GM18507 (cell line): Measurements from ENCODE around the gene DCDC2C.

Experiments
- DNase-seq: peaks from one replicate; pipeline ENCODE4 v3.0.0; 2011; ENCODE audit warnings: low read depth; ENCODE audit not compliant: insufficient read length; ENCODE audit errors: extremely low spot score
- FAIRE-seq: peaks from 2 replicates; lab custom pipeline; 2011; peaks lifted over from hg19 to GRCh38; lab: Jason Lieb, UNC

The DCDC2C gene

DNA sequence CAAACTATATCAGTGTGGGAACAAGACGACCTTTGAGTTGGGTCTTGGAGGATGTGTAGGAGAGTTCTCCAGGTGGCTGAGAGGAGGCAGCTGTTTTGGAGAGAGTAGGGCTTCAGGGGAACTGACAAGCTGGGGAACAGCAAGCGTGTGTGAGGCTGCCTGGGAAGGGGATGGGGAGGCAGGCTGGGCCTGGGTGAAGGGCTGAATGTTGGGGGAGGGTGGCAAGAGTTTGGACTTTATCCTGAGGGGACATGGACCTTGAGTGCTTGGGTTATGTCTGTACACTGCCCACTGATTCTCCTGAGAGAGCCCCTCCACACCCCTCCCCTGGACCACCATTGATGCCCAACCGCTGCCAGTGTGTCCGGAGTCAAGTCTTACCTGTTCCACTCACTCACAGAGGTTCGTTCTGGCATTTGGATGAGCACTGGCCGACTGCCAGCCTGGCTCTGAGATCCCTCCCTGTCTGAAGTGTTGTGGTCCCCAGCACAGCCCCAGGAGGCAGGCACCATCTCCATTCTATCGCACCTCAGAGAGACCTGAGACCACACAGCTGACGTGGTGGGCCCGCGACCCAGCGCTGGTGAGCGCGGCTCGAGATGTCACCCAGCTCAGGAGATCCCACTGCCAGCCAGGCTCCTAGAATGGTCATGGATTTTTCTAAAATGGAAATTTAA lies 59.5 kb downstream of the DCDC2C start:
- no peak for FAIRE-seq

DNA sequence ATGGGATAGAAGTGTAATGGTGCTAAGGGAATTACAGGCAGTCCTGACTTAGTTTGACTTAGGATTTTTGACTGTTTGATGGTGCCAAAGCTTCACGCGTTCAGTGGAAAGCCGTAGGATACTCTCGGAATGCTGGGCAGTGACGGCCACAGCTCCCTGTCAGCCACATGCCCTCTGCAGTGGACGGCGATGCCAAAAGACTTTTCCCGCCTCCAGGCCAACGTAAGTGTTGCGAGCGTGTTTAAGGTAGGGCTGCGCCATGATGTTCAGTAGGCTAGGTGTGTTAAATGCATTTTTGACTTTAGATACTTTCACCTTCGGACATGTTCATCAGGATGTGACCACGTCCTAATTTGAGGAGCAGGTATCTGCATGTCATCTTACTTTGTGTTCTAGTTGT lies 63.4 kb downstream of the DCDC2C start:
- FAIRE-seq (no peak), DNase-seq (no peak)

More for the DNA sequence above, 59.5 kb downstream of the DCDC2C start:
- DNase-seq = no peak

GRCh38 chr2:3768960-3769765 lies 65.8 kb downstream of the DCDC2C start:
- FAIRE-seq = no peak

DNA sequence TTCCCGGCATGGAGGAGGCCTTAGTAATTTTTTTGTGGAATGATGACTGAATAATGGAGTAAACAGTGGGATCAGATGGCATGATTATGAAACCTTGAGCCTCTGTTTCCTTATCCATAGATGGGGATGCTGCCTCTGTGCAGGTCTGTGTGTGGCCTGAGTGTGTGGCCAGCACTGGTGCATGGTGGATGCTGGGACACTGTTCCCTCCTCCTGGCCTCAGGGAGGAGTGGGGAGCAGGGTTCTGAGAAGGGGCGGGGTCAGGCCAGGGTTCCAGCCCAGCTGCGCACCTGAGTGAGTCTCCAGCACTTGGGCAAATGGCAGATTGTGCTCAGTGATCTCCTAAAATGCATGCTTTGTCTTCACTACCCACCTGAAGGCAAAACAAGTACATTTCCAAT lies 66.4 kb downstream of the DCDC2C start:
- DNase-seq (no peak), FAIRE-seq (no peak)

More at GRCh38 chr2:3768960-3769765, 65.8 kb downstream of the DCDC2C start:
- DNase-seq = no peak

- DNase-seq (no peak), FAIRE-seq (no peak)
Measured at GRCh38 chr2:3770724-3771415, 67.5 kb downstream of the DCDC2C start.

DNA sequence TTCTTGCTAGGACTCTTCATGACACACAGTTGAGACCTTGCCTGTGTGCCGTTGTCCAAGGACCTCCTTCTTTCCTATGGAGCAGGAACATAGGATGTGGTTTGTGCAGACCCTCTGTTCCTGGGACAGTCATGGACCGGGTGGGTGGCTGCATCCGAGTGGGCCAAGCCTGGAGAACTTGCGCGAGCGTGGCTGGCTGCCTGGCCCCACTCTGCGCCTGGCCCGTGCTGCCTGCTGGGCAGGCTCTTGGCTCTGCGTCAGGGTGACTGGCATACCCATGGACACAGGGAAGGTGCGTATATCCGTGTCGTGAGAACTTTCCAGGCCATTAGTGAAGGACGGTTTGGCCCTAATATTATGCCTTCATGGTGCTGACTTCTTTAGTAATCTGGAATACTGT lies 68.2 kb downstream of the DCDC2C start:
- FAIRE-seq (no peak), DNase-seq (no peak)

DNA sequence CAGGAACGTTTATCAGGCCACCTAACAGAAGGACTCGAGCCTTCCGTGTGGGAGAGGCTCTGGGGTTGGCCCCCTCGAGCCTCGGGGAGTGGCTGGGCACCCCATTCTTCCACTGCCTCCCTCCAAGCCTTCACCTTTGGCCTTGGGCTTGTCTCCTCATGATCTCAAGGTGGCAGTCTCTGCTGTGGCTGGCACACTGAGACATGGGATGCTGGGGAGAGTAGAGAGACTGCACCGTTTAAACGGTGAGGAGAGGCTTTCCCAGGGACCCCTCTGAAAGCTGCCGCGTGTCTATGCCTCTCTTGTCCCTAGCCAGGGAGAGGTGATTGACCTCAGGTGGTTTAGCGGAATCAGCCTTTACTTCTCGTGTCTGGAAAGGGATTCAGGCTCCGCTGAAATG lies 71.0 kb downstream of the DCDC2C start:
- FAIRE-seq = no peak
- DNase-seq = no peak

- no peak for FAIRE-seq
- no peak for DNase-seq
Measured at GRCh38 chr2:3776311-3776710, 72.9 kb downstream of the DCDC2C start.

DNA sequence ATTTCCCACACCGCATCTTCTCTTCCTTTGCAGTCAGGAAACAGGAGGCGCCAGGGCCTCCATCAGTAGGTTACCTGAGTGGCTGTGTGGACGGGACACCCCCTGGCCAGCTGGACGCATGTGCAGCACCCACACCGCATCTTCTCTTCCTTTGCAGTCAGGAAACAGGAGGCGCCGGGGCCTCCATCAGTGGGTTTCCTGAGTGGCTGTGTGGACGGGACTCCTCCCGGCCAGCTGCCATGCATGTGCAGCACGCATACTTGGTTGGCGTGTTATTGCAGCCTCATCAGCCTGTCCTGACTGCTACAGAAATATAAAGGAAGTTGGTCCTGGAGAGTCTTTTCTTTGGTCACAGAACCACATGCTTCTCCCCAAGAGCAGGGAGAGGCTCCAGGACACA lies 74.6 kb downstream of the DCDC2C start:
- DNase-seq (no peak), FAIRE-seq (no peak)

DNA sequence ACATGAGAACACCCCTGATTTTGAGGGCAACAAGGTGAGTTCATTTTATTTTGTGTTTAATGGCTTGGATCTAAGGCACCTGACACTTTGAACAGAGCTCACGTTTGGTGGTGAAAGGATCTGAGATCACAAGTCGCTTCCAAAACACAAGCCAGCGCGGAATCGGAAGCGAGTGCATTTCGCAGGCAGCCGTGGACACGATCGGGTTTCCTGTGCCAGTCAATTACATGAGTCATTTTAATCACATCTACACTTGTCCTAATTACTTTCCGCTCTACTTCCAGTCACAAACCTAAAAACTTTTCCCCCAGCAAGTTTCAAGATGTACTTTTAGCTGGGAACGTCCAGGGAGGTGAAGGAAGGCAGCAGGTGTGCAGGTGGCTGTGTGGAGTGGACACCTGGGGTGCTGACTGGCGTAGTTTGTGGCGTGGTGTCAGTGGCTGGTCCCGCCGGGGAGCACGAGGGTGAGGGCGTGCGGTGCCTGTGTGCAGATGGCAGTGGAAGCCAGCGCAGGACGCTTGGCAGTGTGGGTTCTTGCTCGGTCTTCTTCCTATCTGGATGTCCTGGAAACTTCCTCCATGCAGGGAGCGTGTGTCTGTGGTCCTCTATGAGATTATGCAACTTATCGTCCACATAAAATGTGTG lies 75.6 kb downstream of the DCDC2C start:
- FAIRE-seq (no peak), DNase-seq (no peak)

- DNase-seq (no peak), FAIRE-seq (no peak)
Measured at GRCh38 chr2:3779496-3780049, 76.2 kb downstream of the DCDC2C start.

GRCh38 chr2:3780477-3781402 lies 77.4 kb downstream of the DCDC2C start:
- FAIRE-seq (peak; percentile 74), DNase-seq (peak; percentile 50)

DNA sequence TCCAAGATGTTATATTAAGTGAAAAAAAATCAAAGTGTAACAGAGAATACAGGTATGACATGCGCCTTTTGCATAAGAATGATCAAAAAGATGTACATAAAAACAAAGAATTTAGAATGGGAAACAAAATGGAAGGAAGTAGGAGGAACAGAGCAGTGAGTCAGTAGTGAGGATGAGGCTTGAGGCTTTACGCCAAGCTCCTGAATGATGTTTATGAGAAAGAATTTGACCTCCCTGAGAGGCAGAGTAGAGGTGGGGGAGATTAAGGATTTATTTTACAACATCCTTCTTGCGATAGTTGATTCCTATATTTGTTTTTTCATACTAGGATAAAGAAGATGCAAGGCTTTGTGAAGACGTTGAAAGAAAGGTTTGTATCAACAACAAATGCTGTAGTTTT lies 81.4 kb downstream of the DCDC2C start:
- FAIRE-seq = no peak

DNA sequence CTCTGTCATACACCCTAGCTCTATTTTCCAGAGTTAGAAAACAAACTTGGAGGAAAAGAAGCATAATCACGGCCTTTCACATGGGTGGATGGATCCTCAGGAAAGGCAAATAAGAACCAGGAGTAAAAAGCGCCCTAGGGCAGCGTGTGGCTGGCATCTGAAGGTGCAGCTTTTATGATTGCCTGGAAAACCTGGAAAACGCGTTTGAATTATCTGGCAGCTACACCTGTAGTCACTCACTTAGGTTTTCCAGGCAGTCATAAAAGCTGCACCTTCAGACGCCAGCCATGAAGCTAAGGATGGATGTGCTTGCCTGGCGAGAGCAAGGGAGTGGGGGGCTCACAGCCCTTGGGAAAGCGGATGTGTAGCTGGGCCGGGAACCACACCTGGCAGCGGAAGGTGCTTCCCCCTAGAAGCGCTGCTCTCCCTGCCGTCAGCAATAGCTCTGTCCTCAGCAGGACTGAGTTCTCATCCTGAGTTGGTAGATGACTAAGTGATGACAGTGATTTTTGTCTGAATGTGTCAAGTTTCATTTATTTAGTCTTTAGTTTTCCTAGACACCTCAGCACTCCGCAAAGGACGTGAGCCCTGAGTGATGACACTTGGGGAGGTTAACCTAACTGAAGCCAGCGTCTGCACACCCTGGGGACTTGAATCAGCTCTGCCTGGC lies 82.0 kb downstream of the DCDC2C start:
- DNase-seq = no peak
- FAIRE-seq = no peak

More for the DNA sequence above, 81.4 kb downstream of the DCDC2C start:
- no peak for DNase-seq

GRCh38 chr2:3785890-3786273 lies 82.5 kb downstream of the DCDC2C start:
- FAIRE-seq (no peak), DNase-seq (no peak)

DNA sequence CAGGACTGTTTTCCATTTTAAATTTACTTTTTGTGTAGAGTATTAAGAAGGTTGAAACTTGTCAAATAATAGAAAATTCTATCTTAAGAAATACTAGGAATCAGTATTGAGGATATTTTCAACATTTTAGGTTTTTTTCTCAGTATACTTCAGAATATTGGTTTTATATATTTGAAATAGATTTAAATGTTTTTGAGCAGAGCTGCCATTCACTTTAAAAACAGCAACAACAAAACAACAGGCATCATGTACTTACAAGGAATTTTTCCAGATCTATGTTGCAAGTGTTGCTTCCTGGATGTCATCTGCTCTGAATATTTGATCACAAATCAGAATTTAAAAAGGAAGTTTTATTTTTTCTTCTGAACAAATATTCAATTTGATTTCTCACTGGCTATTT lies 84.4 kb downstream of the DCDC2C start:
- no peak for FAIRE-seq
- no peak for DNase-seq

DNA sequence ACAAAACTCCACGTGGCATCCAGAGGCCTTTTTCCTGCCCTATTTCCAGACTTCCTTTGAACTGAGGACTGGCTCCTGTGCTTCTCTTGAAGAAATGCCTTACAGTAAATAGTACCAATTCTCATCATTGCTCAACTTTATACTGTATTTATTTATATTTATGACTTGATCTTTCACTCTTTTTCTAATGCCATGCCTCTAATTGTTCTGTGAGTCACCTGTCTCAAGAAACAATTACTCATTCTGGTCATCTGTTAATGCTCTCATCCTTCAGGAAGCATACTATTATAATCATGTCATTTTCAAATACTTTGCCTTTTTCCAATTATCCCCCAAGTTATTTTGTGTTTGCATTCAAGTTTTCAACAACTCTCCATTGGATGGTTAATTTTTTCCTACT lies 85.9 kb downstream of the DCDC2C start:
- no peak for FAIRE-seq
- no peak for DNase-seq

DNA sequence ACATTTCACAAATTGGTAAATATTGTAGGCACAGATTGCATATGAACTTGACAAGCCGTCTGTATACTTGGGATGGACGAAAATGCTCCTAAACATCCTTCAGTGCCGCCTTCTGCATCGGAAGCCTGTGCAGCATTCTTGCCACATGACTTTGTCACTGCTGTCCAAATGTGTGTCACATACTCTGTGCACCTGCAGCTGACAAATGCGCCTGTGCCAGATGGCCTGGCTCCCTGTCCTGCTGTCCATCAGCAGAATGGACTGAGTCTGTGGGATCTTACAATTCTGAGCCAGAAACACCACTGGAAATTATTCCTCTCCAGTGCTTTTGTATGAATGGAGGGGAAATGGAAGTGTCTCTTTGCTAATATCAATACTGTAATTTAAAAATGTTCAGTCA lies 89.9 kb downstream of the DCDC2C start:
- DNase-seq (no peak), FAIRE-seq (no peak)
